Left ventricle myocardium inferior (tissue), 1 donor: Measurements from ENCODE around the gene SLC1A6. TPM values are rescaled to one million over a fixed set of nuclear protein-coding genes. Genes with fewer than 3 reads are reported as not detected.
"Not testable (repeated sequence)": the region's sequence is repeated elsewhere in the genome, so short reads cannot be mapped to it uniquely, and the experiment has no call there.

Source experiments
- DNase-seq: peaks from one replicate; pipeline ENCODE4 v3.0.0-alpha.2; 2020
- H3K27ac ChIP-seq: fragments of 200-600 bp; replicated peaks from 2 replicates; pipeline ENCODE4 v1.8.0; 2021
- H3K27me3 ChIP-seq: fragments of 200-600 bp; 2 replicates; pipeline ENCODE4 v1.8.0; 2021; ENCODE audit warnings: low read depth
- H3K36me3 ChIP-seq: fragments of 200-600 bp; 2 replicates; pipeline ENCODE4 v1.8.0; 2021
- H3K4me1 ChIP-seq: fragments of 200-600 bp; 2 replicates; pipeline ENCODE4 v1.8.0; 2021
- H3K4me3 ChIP-seq: fragments of 200-600 bp; 2 replicates; pipeline ENCODE4 v1.8.0; 2021; ENCODE audit warnings: mild to moderate bottlenecking, moderate library complexity
- H3K9me3 ChIP-seq: fragments of 200-600 bp; replicated peaks from 2 replicates; pipeline ENCODE4 v1.8.0; 2021
- intact Hi-C: fragments of 100-400 bp; cut with micrococcal nuclease; formaldehyde crosslinking; loops from one replicate; pipeline ENCODE4 v1.11.0; 2022
- long read RNA-seq: library from polyadenylated mRNA; unstranded; transcript quantifications from one replicate; pipeline ENCODE4 v2.0.0, GENCODE V29; 2021
- total RNA-seq: library from RNA; stranded (reverse); fragmentation: NEBNext Ultra II Directional; extraction: Animal tissue kit (Norgen Biotek cat#: 25700); gene quantifications from one replicate; pipeline ENCODE4 v1.2.1, GENCODE V29; 2021
- TF ChIP-seq, protein P1 (sequence below): fragments of 200-600 bp; IDR thresholded peaks from 2 replicates; pipeline ENCODE4 v1.8.0; 2021; ENCODE audit warnings: antibody characterized with exemption, mild to moderate bottlenecking, borderline replicate concordance
- donor health status: DM: no; HTN: yes; CAD: no; lungs with severe emphysema.

SLC1A6 gene
- not detected for total RNA-seq
- long read RNA-seq = 0 reads

DNA sequence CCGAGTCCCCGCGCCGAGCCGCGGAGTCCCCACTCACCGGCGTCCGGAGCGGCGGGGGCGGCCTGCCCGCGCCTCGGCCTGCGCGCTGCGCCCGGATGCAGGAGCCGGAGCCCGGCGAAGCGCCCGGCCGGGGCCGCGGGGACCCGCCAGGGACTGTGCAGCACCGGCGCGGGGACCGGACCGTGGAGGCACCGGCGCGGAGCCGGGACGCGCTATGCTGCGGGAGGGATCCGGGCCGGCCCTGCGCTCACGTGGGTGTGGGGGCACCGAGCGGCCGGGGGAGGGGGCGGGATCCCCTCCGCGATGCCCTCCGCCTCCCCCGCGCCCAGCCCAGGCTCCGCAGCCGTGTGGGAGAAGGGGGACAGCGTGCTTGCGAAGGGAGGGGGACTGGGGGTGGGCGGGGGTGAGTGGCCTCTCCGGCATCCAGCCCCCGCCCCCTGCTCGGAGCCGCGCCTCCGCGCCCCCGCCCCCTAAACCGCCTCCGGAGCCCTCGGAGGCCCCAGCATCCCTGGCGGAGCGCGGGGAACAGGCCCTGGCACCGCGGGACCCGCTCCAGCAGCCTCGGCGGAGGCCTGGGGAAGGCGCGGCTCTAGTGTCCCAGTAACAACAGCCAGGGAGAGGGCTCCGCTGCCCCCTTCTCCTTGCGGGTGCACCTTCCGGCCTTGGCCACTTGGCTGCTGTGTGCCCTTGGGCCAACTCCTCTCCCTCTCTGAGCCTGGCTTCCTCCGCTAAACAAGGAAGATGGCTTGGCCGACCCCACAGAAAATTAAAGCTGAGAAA is at the start of gene SLC1A6:
Gene SLC1A6 (minus strand): TSS at position 389 of the 780 bp plus-strand sequence. CDS start 6,954 bp downstream, outside the sequence.
- Histone ChIP-seq H3K4me1 (peaks cover 4% of the 10 kb centered on the region), H3K27me3 (peaks cover 84% of the 10 kb centered on the region), H3K36me3 (no peaks in the 10 kb centered on the region), H3K4me3 (peak within 1 kb of the TSS; percentile 35), H3K27ac (no peak within 1 kb of the TSS), H3K9me3 (no peaks in the 10 kb centered on the region)
- intact Hi-C loops = no loop called here
- DNase-seq = no peak
- TF ChIP-seq, protein P1, sequence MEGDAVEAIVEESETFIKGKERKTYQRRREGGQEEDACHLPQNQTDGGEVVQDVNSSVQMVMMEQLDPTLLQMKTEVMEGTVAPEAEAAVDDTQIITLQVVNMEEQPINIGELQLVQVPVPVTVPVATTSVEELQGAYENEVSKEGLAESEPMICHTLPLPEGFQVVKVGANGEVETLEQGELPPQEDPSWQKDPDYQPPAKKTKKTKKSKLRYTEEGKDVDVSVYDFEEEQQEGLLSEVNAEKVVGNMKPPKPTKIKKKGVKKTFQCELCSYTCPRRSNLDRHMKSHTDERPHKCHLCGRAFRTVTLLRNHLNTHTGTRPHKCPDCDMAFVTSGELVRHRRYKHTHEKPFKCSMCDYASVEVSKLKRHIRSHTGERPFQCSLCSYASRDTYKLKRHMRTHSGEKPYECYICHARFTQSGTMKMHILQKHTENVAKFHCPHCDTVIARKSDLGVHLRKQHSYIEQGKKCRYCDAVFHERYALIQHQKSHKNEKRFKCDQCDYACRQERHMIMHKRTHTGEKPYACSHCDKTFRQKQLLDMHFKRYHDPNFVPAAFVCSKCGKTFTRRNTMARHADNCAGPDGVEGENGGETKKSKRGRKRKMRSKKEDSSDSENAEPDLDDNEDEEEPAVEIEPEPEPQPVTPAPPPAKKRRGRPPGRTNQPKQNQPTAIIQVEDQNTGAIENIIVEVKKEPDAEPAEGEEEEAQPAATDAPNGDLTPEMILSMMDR = no peak

DNA sequence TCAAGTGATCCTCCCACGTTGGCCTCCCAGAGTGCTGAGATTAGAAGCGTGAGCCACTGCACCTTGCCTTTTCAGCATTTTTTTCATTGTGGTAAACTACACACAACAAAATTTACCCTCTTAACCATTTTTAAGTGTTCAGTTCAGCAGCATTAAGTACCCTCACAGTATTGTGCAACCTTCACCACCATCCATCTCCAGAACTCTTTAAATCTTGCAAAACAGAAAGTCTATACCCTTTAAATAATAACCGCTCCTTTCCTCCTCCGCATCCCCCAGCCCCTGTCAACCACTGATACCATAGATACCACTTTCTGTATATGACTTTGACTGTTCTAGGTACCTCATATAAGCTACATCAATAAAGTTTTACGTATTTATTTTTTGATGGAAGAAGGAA is 48.8 kb upstream of the SLC1A6 start:
- H3K4me1 ChIP-seq = no peaks in the 10 kb centered on the region
- no peaks in the 10 kb centered on the region for H3K9me3 ChIP-seq
- DNase-seq = no peak
- TF ChIP-seq, protein P1 = no peak
- peaks cover 57% of the 10 kb centered on the region for H3K27me3 ChIP-seq
- no peak overlapping the region for H3K27ac ChIP-seq
- intact Hi-C loops = no loop called here
- no peaks in the 10 kb centered on the region for H3K36me3 ChIP-seq
- no peak overlapping the region for H3K4me3 ChIP-seq

DNA sequence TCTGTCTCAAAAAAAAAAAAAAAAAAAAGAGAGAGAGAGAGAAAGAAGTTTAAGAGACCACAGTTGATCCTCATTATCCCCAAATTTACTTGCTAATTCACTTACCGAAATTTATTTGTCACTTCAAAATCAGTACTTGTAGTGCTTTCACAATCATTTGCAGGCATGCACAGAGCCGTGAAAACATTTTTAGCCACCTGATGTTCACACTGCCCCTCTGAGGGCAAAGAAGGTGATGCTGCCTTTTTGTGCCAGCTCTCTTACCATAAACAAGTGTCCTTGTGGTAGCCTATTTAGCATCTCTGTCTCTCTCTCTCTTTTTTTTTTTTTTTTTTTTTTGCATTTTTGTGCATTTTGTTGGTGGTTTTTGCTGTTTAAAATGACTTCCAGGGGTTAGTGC is 45.6 kb upstream of the SLC1A6 start:
- no peaks in the 10 kb centered on the region for H3K9me3 ChIP-seq
- H3K4me1 ChIP-seq = no peaks in the 10 kb centered on the region
- intact Hi-C loops = no loop called here
- DNase-seq = no peak
- H3K36me3 ChIP-seq = no peaks in the 10 kb centered on the region
- H3K4me3 ChIP-seq = no peak overlapping the region
- H3K27me3 ChIP-seq = peaks cover 84% of the 10 kb centered on the region
- TF ChIP-seq, protein P1 = peak; percentile 12
- H3K27ac ChIP-seq = no peak overlapping the region

DNA sequence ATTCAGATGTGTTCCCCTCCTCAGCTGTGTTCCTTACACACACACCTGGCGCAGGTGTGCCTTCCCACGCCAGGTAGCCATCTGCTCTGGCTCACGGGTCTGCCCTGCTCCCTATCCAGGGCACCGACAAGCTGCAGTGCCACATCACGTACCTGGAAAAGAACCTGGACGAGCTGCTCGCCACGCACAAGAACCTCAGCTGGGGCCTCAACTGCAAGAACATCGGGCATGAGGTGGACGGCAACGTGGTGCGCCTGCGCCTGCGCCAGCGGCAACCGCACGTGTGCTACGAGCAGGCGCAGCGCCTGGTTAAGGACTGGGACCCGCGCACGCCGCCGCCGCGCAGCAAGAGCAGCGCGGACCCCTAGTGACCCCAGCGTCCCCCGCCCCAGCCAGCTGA is 43.1 kb upstream of the SLC1A6 start:
- TF ChIP-seq, protein P1 = no peak
- intact Hi-C loops = no loop called here

DNA sequence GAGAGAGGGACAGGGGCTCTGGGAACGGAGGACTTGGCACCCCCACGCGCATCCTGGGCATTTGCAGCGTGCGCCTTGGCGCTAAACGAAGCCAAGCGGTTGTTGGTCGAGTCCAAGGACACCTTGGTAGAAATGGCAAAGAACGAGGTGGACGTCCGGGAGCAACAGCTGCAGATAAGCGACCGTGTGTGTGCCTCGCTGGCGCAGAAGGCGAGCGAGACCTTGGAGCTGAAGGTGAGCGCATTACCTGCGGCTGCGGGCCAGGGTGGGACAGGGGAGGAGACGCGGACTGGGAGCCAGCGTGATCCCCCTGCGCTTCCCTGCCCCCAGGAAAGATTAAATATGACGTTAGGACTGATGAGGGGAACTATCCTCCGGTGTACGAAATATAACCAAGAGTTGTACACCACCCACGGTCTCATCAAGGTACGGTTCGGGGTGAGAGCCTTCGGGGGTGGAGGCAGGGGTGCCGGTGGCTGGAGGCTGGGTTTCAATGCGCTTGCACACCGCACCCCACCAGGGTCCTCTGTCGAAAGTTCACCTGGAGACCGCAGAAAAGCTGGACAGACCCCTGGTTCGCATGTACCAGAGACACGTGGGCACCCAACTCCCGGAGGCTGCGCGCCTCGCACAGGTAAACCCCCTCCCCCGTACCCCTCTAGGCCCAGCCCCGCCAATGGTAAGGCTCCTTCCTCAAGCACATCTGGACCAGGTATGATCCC is 41.8 kb upstream of the SLC1A6 start:
- Histone ChIP-seq H3K4me3 (no peak overlapping the region), H3K27ac (no peak overlapping the region), H3K4me1 (no peaks in the 10 kb centered on the region), H3K36me3 (no peaks in the 10 kb centered on the region), H3K9me3 (no peaks in the 10 kb centered on the region), H3K27me3 (peaks cover 91% of the 10 kb centered on the region)
- intact Hi-C loops = no loop called here
- DNase-seq = no peak
- TF ChIP-seq, protein P1 = no peak

More for the DNA sequence above, 43.1 kb upstream of the SLC1A6 start:
- Histone ChIP-seq H3K4me1 (no peaks in the 10 kb centered on the region), H3K4me3 (no peak overlapping the region), H3K27me3 (peaks cover 91% of the 10 kb centered on the region), H3K27ac (no peak overlapping the region), H3K36me3 (no peaks in the 10 kb centered on the region), H3K9me3 (no peaks in the 10 kb centered on the region)
- DNase-seq = no peak

DNA sequence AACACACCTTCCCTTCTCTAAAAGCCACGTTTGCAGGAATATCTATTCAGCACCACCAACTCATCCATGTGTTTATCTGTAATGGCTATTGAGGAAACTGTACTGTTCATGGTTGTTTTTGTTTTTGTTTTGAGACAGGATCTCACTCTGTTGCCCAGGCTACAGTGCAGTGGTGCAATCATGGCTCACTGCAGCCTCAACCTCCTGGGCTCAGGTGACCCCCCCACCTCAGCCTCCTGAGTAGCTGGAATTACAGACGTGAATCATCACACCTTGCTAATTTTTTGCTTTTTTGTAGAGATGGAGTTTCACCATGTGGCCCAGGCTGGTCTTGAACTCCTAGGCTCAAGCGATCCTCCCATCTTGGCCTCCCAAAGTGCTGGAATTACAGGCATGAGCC is 39.2 kb upstream of the SLC1A6 start:
- H3K36me3 ChIP-seq, intact Hi-C loops, H3K4me1 ChIP-seq, H3K27ac ChIP-seq, H3K4me3 ChIP-seq, DNase-seq, H3K9me3 ChIP-seq: not testable (repeated sequence)
- H3K27me3 ChIP-seq = peaks cover 92% of the 10 kb centered on the region
